HG03025 (cell line): ENCODE measurements around the gene RASSF5.

Source experiments
- ATAC-seq: cut with Tn5 transposase; IDR thresholded peaks from one replicate; pipeline ENCODE4 v1.9.1; 2021; ENCODE audit warnings: mild to moderate bottlenecking, moderate library complexity; ENCODE audit not compliant: unreplicated experiment, low FRiP score

The RASSF5 gene

DNA sequence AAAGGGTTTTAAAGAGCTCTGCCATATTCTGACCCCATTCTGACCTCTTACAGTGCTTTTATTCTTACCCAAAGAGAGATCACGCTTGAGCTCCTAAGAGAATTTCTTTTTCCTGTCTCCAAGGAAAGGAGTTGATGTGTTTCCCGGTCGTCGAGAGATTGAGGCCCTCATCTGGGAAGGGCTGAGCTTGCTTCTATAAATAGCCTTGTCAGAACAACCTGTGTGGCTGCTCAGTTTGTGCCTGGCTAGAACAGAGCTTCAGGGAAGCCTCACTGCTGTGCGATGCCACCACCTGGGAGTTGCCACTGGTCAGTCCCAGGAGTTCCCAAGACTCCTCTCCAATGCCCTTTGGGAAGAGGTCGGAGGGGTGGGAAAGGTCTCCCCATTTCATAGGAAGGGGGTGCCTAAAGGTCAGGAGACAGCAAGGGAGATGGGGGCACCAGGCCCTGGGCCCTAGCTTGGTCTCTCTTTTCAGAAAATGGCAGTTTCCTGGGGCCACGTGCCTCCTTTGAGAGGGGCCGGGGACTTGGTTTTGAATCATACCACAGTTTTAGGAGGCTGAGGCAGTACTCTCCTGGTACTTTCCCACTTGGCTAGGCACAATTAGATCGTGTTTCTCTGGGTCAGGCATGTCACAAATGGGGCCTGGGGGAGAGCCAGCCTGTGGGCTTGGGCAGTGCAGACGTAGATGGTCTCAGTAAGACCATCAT lies 52.8 kb downstream of the RASSF5 start:
- no peak for ATAC-seq

DNA sequence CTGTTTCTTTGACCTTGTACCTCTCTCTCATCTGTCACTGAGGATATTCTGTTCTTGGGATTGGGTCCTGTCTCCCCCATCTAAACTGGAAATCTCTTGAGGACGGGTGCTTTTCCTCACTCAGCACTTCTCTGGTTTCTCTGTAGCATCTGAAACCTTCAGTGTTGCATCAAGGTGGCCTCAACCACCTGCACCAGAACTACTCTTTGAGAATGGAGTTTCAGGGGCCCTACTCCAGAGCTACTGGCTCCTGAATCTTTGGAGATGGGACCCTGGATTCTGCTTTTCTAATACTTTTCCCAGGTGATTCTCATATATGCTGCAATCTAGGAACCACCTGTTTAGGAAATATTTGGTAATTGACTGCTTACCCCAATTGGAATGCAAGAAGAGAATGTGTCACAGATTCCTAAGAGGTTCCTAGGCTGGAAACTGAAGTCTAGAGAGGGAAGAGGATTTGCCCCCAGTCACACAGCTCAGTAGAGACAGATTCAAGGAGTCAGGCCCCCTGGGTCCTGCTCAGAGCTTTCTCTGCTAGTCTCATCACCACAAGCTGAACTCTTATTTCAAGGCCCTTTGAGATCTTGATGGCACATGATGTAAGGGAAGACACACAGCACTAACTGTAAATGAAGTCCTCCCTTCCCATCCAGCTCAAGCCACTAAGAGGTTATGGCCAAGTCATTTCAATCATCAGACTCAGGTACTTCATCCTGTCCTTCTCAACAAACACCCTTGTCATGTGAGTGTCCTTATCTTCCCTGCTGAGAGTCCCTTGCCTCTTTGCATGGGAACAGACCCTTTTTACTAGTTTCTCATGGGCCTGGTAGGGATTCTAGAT lies 56.3 kb downstream of the RASSF5 start:
- ATAC-seq = peak; percentile 25

DNA sequence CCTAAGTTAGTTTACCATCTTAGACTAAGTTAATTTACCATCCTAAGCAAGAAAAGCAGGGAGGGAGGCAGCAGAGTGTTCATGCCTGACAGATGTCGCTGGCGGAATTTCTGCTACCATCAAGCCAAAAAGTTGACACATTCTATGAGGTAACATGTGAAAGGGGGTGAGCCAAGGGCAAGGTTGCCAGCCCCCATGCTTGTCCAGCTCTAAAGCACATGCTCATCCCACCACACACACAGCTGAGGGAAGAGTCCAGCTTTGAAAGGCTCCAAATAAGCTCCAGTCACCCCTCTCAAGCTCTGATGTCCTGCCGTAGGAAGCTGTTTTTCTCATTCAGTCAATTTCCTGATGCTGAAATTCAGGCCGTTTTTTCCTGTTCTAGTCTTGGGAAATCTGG lies 58.7 kb downstream of the RASSF5 start:
- ATAC-seq = no peak

DNA sequence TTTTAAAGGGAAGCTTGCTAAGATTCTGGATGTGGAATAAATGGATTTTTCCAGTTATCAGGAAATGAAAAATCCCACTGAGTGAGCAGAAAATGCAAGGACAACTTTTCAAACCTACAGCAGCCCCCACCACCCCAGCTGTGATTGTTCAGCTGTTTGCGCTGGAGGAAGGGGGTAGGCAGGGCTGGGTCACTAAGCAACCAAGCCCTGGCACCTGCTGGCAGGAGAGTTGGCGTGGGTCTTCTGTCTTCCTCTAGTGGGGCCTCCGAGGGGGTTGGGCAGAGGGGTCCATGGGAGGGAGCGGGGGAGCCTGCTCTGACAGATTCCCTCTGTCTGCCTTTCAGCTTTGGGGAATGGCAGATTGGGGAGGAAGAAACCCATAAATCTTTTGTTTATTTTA lies 59.7 kb downstream of the RASSF5 start:
- ATAC-seq = no peak

DNA sequence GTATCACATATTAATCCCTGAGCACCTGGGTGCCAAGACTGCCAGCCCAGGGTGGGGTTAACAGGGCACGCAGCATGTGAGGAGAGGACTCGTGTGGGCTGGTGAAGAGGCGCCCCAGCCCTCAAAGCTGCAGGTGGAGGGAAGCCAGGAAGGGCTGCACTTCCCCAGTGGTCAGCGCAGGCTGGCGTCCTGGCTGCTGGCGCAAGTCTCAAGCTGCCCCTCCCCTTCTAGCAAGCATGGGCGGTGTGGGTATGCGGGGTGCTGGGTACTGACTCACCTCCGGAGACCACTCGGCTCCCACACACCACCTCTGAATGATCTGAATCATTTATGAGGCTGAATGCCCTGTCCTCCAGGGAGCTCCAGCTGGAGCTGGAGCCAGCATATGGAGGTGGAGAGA lies 60.9 kb downstream of the RASSF5 start:
- no peak for ATAC-seq

DNA sequence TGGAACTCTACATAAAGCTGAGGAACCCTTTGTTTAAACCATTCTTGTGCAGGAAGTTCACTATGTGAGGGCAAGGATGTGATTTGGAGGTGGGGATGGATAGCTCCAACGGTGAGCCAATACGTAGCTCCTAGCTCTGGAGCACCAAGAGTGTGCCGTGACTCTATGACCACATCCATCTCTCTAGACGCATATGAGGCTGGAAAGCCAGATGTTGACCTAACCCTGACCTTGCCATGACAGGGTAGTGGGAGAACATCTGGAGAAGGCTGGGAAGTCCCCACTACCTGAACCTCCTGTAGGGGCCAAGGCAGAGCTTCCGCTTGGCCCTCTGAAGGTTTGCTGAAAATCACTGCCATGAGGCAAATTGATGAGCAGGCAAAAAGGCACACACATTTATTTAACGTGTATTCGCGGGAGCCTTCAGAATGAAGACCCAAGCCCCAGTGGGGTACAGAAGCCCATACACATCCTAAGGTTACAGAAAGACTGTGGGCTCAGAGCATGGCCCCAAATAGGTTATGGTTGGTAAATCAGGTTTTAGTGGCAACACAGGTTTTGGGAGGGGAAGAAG lies 61.5 kb downstream of the RASSF5 start:
- ATAC-seq = no peak

DNA sequence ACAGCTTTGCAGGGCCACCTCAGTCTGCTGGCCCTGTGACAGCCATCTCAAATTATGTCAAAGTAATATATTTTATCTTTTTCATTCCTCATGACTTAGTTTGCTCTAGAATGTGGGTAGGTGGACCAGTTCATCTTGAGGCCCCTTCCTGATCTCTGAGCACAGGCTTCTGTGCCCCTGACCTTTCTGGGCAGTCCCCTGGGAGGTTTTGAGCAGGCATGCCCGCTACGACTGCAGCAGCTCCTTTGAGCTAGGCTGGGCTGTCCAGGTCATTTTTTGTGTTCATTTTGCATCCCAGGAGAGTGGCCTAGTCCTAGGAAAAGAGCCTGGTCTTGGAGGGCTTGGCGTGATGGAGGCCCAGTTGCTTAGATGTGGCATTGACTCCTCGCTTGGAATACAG lies 62.2 kb downstream of the RASSF5 start:
- no peak for ATAC-seq

DNA sequence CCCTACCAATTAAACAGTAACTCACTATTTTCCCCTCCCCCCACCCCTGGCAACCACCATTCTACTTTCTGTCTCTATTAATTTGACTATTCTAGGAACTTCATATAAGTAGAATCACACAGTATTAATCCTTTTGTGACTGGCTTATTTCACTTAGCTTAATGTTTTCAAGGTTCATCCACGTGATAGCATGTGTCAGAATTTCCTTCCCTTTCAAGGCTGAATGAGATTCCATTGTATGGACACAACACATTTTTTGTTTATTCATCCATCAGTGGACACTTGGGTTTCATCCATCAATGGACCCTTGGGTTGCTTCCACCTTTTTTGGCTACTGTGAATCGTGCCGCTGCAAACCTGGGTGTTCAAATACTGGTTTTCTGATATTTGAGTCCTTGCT lies 63.2 kb downstream of the RASSF5 start:
- no peak for ATAC-seq

DNA sequence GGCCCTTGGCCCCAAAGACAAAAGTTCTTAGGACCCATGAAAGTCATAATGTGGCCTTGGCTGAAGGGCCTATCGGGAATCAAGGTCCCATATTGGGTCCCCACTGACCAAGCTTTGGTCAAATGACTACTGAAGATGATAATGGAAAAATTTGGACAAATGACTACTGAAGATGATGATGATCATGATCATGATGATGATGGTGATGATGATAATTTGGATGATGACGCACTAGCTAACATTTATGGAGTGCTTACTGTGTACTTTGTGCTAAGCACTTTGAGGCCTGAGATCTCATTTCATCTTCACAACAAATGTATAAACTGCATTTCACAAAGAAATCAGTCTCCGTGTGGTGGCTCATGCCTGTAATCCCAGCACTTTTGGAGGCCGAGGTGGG lies 65.5 kb downstream of the RASSF5 start:
- ATAC-seq = no peak

DNA sequence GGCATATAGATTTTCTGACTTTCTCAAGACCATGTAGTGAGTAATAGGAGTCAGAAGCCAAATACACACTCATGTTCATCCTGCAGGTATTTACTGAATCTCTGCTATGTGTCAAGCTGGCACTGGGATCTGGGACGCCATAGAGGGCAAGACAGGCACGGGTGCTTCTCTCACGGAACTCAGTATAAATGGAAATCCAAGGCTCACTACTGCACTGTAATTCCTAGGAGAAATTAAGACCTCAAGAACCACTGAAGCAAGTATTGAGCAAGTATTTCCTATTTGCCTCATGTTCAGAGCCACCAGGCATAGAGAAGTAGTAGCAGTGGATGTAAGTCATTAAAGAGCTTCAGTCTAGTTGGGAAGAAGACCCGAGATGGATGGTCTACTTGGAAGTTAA lies 66.0 kb downstream of the RASSF5 start:
- no peak for ATAC-seq

DNA sequence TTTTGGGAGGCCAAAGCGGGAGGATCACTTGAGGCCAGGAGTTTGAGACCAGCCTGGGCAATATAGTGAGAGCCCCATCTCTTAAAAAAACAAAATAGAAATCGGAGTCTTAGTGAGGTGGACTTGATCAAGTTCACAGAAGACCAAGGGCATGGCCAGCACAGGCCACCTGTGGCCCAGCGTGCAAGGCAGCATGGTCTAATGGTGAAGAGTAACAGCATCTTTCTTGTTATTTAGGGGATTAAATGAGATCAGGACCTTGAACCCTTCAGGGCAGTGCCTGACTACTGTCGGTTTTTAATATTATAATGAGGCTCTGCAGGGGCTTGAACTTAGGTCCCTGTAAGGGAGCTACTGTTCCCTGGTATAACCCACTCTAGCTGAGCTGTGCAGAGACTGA lies 66.4 kb downstream of the RASSF5 start:
- ATAC-seq = no peak

DNA sequence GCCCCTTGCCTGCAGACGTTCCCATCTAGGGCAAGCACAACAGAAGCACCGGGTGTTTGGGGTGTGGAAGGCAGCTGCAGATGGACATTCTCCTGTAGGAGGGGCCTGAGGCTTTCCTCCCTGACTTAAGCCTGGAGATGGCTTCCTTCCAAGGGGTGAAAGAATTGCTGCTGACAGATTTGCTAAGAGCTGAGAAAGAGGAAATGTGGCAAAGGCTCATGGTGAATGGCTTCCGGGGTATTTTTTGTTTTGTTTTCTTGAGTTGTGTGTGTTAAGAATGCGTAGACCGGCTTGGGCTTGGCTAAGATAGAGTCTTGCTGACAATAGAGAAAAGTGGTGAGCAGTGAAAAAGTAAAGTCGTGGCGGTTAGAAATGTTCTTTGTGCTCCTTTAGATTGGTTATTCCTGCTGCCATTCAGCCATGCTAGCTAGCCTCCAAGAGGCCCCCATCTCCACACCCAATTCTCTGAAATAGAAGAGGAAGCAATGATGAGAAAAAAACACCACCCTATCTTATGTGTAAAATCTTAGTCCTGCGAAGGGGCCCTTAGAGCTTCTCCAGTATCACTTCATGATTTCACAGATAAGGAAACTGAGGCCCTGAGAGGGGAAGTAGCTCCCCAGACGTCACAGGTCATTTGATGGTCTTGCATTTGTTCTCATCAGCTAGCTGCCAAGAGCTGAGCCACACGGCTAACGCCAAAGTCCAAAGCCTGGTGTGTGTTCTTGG lies 68.0 kb downstream of the RASSF5 start:
- no peak for ATAC-seq

DNA sequence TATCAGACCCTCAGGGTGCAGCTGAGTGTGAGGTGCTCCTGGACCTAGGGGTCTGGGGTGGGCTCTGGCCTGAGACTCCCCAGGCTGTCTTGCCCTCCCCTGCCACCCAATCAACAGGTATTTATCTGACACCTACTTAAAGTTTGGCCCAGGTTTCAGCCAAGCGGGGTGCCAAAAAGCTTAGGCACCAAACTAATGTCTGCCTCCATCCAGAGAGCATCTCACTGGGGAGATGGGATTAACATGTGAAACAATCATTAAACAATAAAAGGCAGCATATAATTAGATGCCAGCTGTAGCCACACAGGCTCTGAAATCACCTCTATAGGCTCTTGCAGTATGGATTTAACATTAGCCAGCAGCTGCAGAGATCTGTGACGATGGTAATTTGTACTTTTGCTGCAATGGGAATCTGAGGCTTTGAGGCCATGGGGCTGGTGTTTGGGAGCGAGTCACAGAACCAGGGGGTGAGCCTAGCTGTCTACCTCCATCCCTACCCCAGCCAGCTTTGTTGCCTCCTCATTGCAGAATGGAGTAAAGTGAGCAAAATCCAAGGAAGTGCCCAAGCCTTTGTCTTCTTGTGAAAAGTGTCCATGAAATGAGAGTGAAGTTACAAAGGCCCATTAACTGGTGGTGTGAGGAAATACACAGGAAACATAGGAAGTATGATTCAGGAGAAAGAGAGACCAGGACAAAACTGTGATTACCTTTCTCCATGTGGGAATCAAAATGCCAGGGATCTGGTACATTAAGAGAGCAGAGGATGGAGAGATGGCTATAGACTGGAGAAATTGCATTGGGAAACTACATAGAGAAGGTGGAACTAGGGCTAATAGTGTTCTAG lies 68.8 kb downstream of the RASSF5 start:
- no peak for ATAC-seq

DNA sequence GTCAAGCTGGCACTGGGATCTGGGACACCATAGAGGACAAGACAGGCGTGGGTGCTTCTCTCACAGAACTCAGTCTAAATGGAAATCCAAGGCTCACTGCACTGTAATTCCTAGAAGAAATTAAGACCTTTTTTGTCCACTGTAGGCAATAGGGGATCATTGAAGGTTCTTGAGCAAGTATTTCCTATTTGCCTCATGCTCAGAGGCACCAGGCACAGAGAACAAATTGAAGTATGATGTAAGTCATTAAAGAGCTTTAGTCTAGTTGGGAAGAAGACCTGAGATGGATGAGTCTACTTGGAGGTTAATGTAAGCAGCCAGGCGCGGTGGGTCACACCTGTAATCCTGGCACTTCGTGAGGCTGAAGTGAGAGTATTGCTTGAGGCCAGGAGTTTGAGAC lies 70.3 kb downstream of the RASSF5 start:
- no peak for ATAC-seq

DNA sequence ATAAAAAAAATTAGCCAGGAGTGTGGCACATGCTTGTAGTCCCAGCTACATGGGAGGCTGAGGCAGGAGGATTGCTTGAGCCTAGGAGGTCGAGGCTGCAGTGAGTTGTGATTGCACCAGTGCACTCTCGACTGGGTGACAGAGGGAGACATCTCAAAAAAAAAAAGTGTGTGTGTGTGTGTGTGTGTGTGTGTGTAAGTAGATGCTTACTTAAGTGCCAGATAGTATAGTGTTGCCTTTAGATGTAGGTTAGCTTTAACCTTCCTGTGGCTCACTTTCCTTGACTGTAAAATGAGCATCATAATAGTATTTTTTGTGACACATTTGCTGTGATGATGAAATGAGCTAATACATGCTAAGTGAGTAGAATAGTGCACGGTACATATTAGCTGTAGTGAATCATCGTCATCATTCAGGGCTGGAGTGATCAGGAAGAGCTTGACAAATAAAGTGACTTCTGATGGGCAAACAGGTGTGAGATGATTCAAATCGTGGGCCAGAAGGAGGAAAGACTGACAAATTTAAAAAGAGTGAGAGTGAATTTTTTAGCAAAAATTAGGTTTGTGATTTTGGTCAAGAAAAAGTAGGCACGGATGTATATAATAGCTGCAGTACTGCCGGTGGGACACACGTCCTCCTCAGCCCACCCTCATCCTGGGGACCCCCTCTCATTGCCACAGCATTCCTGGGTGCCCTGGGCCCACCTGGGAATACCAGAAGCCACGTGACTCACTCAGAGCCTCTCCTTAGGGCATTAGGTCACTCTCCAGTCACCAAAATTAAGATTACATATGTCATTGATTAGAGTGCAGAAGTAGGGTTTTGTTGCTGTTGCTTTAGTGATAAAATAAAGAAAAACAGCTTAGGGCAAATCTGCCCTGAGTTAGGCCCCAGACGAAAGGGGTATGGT lies 71.0 kb downstream of the RASSF5 start:
- no peak for ATAC-seq

DNA sequence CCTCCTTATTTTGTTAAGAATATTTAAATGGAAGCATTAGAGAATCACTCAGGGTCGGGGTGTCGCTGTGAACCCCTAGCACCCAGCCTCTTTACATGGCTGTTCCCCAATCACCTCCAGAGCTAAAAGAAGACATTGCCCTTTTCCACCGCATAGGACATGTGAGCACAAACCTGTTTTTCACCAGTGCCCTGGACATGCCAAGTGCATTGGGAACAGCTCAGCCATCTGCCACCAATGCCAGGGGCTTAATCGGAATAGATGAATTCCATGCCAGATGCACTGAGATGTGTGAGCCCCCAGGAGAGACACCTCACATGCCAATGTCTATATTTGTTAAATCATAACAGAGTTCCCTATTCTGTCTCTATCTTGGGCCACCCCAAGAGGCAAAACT lies 71.6 kb downstream of the RASSF5 start:
- no peak for ATAC-seq

DNA sequence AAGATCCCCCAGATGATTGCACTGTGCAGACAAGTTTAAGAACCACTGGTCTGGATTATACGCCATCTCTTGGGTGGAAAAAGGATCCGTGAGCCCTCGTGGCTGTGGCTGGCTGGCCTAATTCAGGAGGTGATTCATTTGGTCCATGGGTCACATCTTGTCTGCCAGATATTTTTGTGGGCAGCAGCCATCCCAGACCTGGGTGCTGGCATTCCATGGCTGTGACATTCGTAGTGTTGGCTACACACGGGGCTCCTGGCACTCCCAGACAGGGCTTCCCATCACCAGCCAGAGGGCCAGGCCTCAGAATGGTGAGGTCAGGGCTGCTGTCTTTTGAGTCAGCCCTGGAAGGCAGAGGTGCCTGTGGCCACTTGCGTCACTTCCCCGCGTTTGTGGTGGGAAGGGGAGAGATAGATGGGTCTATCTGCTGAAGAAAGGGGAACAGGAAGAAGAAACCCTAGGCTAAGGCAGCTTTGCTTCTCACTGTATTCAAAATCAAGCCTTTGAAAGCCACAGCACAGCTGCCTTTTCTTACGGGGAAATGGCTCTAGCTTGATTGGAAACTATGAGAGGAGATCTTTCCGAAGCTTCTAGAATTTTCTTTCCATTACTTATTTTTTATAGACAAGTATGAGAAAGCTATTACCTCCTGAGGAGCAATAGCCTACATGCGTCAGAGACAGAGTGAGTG lies 72.6 kb downstream of the RASSF5 start:
- peak; percentile 63 for ATAC-seq

DNA sequence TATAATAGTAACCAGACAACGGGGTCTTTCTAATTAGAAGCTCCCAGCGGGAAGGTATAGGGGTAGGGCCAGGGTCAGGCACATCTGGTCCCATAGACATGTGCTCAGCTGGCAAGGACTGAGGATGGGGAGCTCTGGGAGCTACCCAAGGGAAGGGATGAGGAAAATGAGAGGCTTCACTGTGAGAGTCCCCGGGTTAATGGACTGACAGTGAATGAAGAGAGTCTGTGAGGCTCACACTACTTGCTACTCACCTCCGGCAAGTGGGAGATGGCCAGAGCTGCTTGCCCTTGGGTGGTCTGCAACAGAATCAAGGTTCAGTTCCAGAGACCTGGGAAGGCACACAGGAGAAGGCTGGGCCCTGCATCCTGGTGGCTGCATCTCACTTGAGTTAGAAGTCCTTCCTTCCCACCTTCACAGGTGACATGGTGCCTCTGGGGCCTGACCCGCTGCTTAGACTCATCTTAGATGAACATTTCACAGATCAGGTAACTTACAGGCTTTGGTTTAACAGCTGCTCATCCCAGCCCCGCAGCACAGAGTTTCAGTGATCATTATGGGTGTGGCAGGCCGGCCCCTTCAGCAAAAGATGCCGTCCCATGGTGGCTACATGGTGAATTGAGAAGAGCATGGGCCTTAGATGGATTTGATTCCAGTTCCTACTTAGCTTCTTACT lies 73.2 kb downstream of the RASSF5 start:
- ATAC-seq = peak; percentile 2
